Ishikawa (cell line): ENCODE data around the gene RNF220.

Experiments used
- CEBPB ChIP-seq: IDR thresholded peaks from 2 replicates; pipeline ENCODE4 v1.6.1; 2012
- CREB1 ChIP-seq: IDR thresholded peaks from 2 replicates; pipeline ENCODE4 v1.6.1; 2012; ENCODE audit warnings: low read depth
- EGR1 ChIP-seq: IDR thresholded peaks from 2 replicates; pipeline ENCODE4 v1.6.1; 2012
- EP300 ChIP-seq: IDR thresholded peaks from 2 replicates; pipeline ENCODE4 v1.6.1; 2012; ENCODE audit warnings: borderline replicate concordance
- FOXM1 ChIP-seq: IDR thresholded peaks from 2 replicates; pipeline ENCODE4 v1.6.1; 2012; ENCODE audit warnings: low read depth, borderline replicate concordance
- MAX ChIP-seq: IDR thresholded peaks from 2 replicates; pipeline ENCODE4 v1.6.1; 2012
- NFIC ChIP-seq: IDR thresholded peaks from 2 replicates; pipeline ENCODE4 v1.6.1; 2012
- RAD21 ChIP-seq: IDR thresholded peaks from 2 replicates; pipeline ENCODE4 v1.6.1; 2012; ENCODE audit warnings: low read depth
- REST ChIP-seq: IDR thresholded peaks from 2 replicates; pipeline ENCODE4 v1.6.1; 2012; ENCODE audit warnings: low read depth, mild to moderate bottlenecking
- TAF1 ChIP-seq: IDR thresholded peaks from 2 replicates; pipeline ENCODE4 v1.6.1; 2012; ENCODE audit warnings: low read depth, mild to moderate bottlenecking
- TCF12 ChIP-seq: IDR thresholded peaks from 2 replicates; pipeline ENCODE4 v1.6.1; 2012; ENCODE audit warnings: low read depth
- TEAD4 ChIP-seq: IDR thresholded peaks from 2 replicates; pipeline ENCODE4 v1.6.1; 2012
- USF1 ChIP-seq: IDR thresholded peaks from 2 replicates; pipeline ENCODE4 v1.6.1; 2012
- YY1 ChIP-seq: IDR thresholded peaks from 2 replicates; pipeline ENCODE4 v1.6.1; 2012; ENCODE audit warnings: low read depth
- ZBTB7A ChIP-seq: IDR thresholded peaks from 2 replicates; pipeline ENCODE4 v1.6.1; 2012; ENCODE audit warnings: low read depth

The RNF220 gene

GRCh38 chr1:44405798-44406736 is 1.0 kb downstream of the RNF220 start:
- no peak for TF ChIP-seq YY1
- TF ChIP-seq ZBTB7A: 0 out of 2 replicates have a peak, but pooled peaks have one; percentile 8

- TF ChIP-seq NFIC: no peak
- no peak for TF ChIP-seq ZBTB7A
- no peak for TF ChIP-seq TCF12
- TF ChIP-seq CREB1: no peak
- TF ChIP-seq EP300: no peak
- no peak for TF ChIP-seq YY1
- no peak for TF ChIP-seq TAF1
- no peak for TF ChIP-seq MAX
- no peak for TF ChIP-seq CEBPB
- no peak for TF ChIP-seq REST
- TF ChIP-seq TEAD4: no peak
Measured at GRCh38 chr1:44406737-44407429, 1.8 kb downstream of the RNF220 start.

GRCh38 chr1:44407430-44408211 is 2.6 kb downstream of the RNF220 start:
- no peak for TF ChIP-seq CEBPB
- no peak for TF ChIP-seq TCF12
- TF ChIP-seq USF1: no peak
- TF ChIP-seq REST: no peak
- no peak for TF ChIP-seq NFIC
- TF ChIP-seq EGR1: no peak
- no peak for TF ChIP-seq MAX
- no peak for TF ChIP-seq CREB1
- no peak for TF ChIP-seq FOXM1
- no peak for TF ChIP-seq RAD21
- no peak for TF ChIP-seq EP300
- no peak for TF ChIP-seq YY1

- no peak for TF ChIP-seq EP300
- TF ChIP-seq REST: no peak
- no peak for TF ChIP-seq CEBPB
- no peak for TF ChIP-seq USF1
- no peak for TF ChIP-seq MAX
- no peak for TF ChIP-seq CREB1
- TF ChIP-seq TCF12: no peak
- no peak for TF ChIP-seq TEAD4
- TF ChIP-seq RAD21: no peak
- no peak for TF ChIP-seq EGR1
- no peak for TF ChIP-seq NFIC
- TF ChIP-seq ZBTB7A: no peak
- TF ChIP-seq FOXM1: no peak
- no peak for TF ChIP-seq TAF1
- no peak for TF ChIP-seq YY1
Measured at GRCh38 chr1:44408212-44408582, 3.1 kb downstream of the RNF220 start.
